ENCODE measurements around the gene MCTP1.
"Not testable (repeated sequence)": the region's sequence is repeated elsewhere in the genome, so short reads cannot be mapped to it uniquely, and the experiment has no call there.

The MCTP1 gene

DNA sequence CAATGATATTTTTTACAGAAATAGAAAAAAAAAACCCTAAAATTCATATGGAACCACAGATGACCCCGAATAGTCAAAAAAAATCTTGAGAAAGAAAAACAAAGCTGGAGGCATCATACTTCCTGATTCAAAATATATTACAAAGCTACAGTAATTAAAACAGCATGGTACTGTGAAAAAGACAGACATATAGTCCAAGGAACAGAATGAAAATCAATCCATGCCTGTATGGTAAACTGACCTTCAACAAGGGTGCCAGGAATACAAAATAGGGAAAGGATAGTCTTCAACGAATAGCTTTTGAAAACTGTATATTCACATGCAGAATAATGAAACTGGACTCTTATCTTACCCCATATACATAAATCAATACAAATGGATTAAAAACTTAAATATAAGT, 307.5 kb downstream of the MCTP1 start:
- in situ Hi-C loops (cut with MboI; ENCODE audit: low sequenced_read_pairs) = no loop called here

GRCh38 chr5:94976853-94977252, 308.0 kb downstream of the MCTP1 start:
- in situ Hi-C loops (cut with MboI; ENCODE audit: low sequenced_read_pairs) = no loop called here

- in situ Hi-C loops (cut with MboI; ENCODE audit: low sequenced_read_pairs) = no loop called here
Observed at GRCh38 chr5:94972268-94972667, 312.6 kb downstream of the MCTP1 start.

DNA sequence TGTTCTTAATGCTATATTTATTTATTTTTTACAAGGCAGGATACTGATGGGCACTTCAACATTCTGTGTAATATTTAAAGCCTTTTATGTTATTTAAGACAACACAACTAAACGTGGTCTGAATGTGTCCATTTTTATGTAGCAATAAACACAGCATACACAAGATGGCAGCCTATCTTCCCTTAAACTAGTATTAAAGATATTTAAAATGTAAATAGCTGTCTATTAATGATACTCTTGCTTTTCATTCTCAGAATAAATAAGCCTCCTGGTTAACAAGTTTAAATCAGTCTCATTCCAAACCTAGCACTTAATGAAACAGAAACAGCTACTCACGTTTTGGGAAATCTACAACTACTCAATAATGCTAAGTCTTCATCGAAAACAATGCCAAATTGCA, 315.7 kb downstream of the MCTP1 start:
- in situ Hi-C loops (cut with MboI; ENCODE audit: low sequenced_read_pairs) = loop anchor here (10.0 kb wide), 1 partner anchor 276 kb away; no protein-coding TSS in a partner anchor

DNA sequence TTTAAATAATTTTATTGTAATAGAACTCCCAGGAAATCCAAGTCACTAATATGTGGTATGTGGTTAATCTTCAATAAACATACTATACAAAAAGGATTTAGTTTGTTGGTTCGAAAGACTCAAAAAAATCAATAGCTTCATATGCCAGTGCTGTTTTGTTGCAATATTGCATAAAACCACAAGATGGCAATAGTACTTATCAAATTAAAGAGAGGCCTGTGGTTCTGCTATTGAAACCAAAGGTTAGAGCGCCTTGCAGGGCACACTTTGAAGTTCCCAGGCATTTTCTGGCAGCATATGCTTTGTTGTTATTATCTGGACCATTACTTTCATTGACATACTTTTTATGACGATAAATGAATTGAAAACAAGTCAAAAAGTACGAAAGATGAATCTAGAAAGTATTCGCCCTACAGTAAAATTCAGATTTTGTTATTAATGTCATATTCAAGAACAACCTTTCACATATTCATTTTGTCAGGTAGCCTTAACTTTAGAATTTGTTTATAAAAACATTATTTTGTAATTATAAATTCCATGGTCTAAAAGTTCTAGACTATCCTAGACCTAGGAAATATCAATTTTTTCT, 316.3 kb downstream of the MCTP1 start:
- in situ Hi-C loops (cut with MboI; ENCODE audit: low sequenced_read_pairs) = loop anchor here (10.0 kb wide), 1 partner anchor 276 kb away; no protein-coding TSS in a partner anchor

DNA sequence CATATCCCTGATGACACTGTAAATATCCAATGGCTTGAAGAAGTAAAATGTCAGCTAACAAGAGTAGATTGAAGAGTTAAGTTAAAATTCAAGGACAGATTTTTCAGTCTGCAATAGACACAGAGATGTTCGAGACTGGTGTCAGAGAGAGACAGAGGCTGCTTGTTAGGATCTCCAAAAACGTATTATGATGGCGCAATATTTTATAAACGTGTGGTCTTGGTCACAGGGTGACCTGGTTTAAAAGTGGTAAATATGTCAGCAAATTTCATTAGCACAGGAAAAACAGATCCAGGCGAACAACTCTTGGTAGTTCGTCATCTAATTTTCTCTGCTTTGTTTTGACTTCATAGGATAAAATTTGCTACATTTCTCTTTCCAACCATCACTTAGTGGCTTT, 317.4 kb downstream of the MCTP1 start:
- in situ Hi-C loops (cut with MboI; ENCODE audit: low sequenced_read_pairs) = loop anchor here (10.0 kb wide), 1 partner anchor 277 kb away; no protein-coding TSS in a partner anchor

GRCh38 chr5:94959279-94959678, 325.6 kb downstream of the MCTP1 start:
- in situ Hi-C loops (cut with MboI; ENCODE audit: low sequenced_read_pairs) = not testable (repeated sequence)

DNA sequence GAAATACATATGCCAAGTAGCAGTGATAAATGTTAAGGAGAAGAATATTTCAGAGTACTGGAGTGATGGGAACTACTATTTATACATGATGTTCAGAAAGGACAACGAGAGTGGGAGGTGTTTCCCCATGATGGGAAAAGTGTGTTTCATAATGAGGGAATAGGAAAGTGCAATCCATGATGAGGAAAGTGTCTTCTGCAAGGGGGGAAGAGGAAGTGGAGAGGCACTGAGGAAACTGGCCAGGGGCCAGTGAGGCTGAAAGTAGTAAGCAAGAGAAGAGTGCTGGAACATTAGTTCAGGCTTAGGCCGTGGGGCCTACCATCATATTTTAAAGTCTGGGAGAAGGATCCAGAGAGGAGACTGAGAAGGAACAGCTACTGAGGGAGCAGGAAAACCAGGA, 339.2 kb downstream of the MCTP1 start:
- in situ Hi-C loops (cut with MboI; ENCODE audit: low sequenced_read_pairs) = no loop called here

- in situ Hi-C loops (cut with MboI; ENCODE audit: low sequenced_read_pairs) = no loop called here
Observed at GRCh38 chr5:94944160-94944559, 340.7 kb downstream of the MCTP1 start.

GRCh38 chr5:94941122-94941755, 343.7 kb downstream of the MCTP1 start:
- in situ Hi-C loops (cut with MboI; ENCODE audit: low sequenced_read_pairs) = no loop called here

DNA sequence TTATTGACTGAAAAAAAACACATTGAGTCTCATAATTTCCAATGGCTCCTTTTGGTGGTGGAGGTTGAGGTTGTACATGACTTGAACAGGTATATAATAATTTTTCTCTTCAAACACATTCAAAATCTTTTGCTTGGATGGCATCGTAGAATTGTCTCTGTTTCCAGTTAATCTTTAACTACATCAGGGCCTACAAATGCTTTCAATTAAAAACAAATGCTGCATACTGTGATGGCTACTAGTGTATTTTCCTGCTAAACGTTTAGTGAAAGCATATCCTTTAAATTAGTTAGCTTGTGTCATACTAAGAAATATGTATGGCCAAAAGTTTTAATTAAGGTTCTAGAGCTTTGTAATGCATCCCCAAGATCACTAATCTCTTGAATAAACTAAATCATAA, 352.6 kb downstream of the MCTP1 start:
- in situ Hi-C loops (cut with MboI; ENCODE audit: low sequenced_read_pairs) = no loop called here

GRCh38 chr5:94928891-94929290, 356.0 kb downstream of the MCTP1 start:
- in situ Hi-C loops (cut with MboI; ENCODE audit: low sequenced_read_pairs) = no loop called here

DNA sequence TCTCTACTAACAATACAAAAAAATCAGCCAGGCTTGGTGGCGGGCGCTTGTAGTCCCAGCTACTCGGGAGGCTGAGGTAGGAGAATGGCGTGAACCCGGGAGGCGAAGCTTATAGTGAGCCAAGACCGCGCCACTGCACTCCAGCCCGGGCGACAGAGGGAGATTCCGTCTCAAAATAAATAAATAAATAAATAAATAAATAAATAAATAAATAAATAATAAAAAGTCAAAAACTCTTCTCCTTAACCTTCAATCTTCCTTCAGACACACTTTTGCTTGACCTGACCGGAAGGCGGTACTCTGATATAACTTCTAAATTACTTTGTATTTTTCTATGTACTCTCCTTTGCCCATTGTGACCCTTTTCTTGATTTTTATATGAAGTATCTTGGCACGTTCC, 364.3 kb downstream of the MCTP1 start:
- in situ Hi-C loops (cut with MboI; ENCODE audit: low sequenced_read_pairs) = no loop called here

GRCh38 chr5:94916619-94917018, 368.3 kb downstream of the MCTP1 start:
- in situ Hi-C loops (cut with MboI; ENCODE audit: low sequenced_read_pairs) = no loop called here

DNA sequence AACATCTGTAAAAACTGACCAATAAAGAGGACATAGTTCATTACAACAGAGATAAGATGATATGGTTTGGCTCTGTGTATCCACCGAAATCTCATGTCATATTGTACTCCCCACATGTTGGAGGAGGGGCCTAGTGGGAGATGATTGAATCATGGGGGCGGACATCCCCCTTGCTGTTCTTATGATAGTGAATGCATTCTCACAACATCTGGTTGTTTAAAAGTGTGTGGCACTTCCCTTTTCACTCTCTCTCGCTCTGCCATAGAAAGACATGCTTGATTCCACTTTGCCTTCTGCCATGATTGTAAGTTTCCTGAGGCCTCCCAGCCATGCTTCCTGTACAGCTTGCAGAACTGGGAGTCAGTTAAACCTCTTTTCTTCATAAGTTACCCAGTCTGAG, 373.6 kb downstream of the MCTP1 start:
- in situ Hi-C loops (cut with MboI; ENCODE audit: low sequenced_read_pairs) = no loop called here

GRCh38 chr5:94910721-94911120, 374.2 kb downstream of the MCTP1 start:
- in situ Hi-C loops (cut with MboI; ENCODE audit: low sequenced_read_pairs) = no loop called here

DNA sequence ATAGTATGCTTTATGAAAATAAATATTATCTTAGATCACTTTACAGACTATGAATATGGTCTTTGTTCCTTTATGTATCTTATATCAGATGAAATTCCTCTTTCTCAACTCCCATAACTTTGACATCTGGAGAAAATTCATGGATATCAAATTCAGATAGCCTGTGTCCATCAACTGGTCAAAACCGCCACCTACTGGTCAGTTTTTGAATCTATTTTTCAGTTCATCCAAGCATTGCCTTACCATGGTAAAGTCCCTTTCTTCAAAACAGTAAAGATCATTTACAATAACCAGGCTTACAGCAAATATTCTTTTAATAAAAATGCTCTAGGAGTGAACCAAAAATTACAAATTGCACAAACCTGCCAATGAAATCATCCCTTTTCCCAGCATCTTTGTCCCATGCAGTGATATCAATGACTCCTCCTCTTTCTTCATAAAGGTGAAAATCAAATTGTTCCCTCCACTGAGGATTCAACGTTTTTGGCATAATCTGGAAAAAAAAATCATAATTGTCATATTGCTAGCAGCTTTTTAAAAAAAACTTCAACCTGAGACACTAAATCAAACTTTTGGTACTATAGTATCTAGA, 375.9 kb downstream of the MCTP1 start:
- in situ Hi-C loops (cut with MboI; ENCODE audit: low sequenced_read_pairs) = no loop called here

DNA sequence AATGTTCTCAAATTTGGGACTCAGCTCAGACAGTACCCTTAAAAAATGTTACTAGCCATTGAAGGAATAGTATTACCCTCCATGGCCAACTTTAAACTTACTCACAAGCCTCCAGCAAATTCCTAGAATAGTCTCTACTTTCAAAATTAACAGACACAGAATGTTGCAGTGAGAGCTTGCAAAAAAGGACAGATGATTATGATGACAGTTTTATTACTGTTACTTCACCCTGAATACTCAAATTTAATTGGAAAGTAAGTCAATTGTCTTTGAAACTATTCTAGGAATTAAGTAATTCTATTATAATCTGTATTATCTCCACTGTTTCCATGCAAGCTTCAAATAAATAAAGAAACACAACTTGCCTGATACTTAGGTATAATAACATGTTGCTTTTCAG, 378.1 kb downstream of the MCTP1 start:
- in situ Hi-C loops (cut with MboI; ENCODE audit: low sequenced_read_pairs) = no loop called here

- in situ Hi-C loops (cut with MboI; ENCODE audit: low sequenced_read_pairs) = no loop called here
Observed at GRCh38 chr5:94903726-94904125, 381.2 kb downstream of the MCTP1 start.

DNA sequence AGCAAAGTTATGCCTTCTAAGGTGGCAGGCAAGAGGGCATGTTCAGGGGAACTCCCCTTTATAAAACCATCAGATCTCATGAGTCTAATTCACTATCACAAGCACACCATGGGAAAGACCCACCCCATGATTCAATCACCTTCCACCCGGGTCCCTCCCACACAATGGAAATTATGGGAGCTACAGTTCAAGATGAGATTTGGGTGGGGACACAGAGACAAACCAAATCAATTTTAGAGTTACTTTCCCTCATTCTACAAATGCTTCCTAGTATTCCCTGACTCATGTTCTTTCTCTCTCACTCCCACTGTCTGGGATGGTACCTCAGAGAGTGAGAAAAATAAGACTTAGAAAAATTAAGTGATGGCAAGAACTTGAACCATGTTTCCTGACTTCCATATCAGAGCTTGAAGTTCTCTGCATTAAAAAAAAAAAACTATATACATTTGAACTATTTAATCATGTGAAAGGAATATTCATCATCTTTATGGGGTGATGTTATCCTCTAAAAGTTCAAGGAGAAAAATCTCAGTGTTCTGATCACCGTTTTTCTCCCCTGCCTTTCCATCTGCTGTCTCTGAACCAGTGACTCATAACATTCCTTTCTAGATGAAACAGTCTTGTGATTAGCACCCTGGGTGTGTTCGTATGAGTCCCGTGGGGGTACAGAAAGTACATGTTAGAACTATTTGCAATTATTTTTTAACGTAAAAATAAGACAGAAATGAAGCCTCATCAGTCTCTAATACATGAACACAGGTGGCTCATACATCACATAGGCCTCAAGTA, 383.5 kb downstream of the MCTP1 start:
- in situ Hi-C loops (cut with MboI; ENCODE audit: low sequenced_read_pairs) = no loop called here

DNA sequence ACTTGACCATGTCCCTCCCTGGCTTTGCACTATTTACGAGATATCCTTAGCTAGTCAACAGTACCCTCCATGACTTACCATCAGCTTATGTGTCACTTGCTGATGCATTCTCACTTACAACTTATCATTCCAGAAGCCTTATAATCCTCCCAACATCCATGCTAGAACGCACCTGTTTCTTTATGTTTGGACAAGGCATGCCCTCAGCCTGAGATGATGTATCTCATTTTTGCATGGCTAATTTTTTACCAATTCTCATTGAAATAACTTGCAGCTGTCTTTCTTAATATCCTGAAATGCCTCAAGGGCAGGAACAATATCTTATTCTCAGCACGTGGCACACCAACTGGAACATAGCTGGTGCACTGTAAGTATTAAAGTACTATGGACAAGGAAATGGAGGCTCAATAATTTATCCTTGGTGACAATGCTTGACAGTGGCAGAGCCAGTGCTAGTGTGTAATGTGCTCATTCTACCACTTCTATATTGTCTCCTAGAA, 384.8 kb downstream of the MCTP1 start:
- in situ Hi-C loops (cut with MboI; ENCODE audit: low sequenced_read_pairs) = no loop called here

Measured in HL-60/S4 (cell line).